Measurements from ENCODE around the gene FXYD3.
"Not testable (repeated sequence)": the region's sequence is repeated elsewhere in the genome, so short reads cannot be mapped to it uniquely, and the experiment has no call there.

Gene FXYD3

GRCh38 chr19:35151273-35152065 is 35.8 kb downstream of the FXYD3 start:
- no peak for ATAC-seq
- TF ChIP-seq ARNTL (CRISPR knock-in tag; IDR thresholded peaks at IDR 0.05; ENCODE audit: borderline replicate concordance, low read depth) (no peak), ZC3H10 (CRISPR knock-in tag; IDR thresholded peaks at IDR 0.05) (no peak), CREB5 (CRISPR knock-in tag; IDR thresholded peaks at IDR 0.05; ENCODE audit: low read depth) (no peak), GLIS3 (CRISPR knock-in tag; IDR thresholded peaks at IDR 0.05) (no peak), RARB (CRISPR knock-in tag; IDR thresholded peaks at IDR 0.05) (no peak), ZNF8 (CRISPR knock-in tag; IDR thresholded peaks at IDR 0.05) (no peak), PPARA (CRISPR knock-in tag; IDR thresholded peaks at IDR 0.05; ENCODE audit: borderline replicate concordance) (no peak), BACH2 (CRISPR knock-in tag; IDR thresholded peaks at IDR 0.05; ENCODE audit: borderline replicate concordance) (no peak)

GRCh38 chr19:35153129-35153522 is 37.5 kb downstream of the FXYD3 start:
- ATAC-seq, result not testable (repeated sequence)

GRCh38 chr19:35153701-35154524 is 38.3 kb downstream of the FXYD3 start:
- TF ChIP-seq TOX (CRISPR knock-in tag; IDR thresholded peaks at IDR 0.05; ENCODE audit: borderline replicate concordance), result no peak
- TF ChIP-seq ZNF8 (CRISPR knock-in tag; IDR thresholded peaks at IDR 0.05), result no peak
- no peak for TF ChIP-seq TSHZ2 (CRISPR knock-in tag; IDR thresholded peaks at IDR 0.05)
- no peak for TF ChIP-seq ISL1 (CRISPR knock-in tag; IDR thresholded peaks at IDR 0.05)
- no peak for TF ChIP-seq ZNF70 (CRISPR knock-in tag; IDR thresholded peaks at IDR 0.05)
- no peak for TF ChIP-seq ARNTL (CRISPR knock-in tag; IDR thresholded peaks at IDR 0.05; ENCODE audit: borderline replicate concordance, low read depth)
- TF ChIP-seq POU6F1 (CRISPR knock-in tag; IDR thresholded peaks at IDR 0.05; ENCODE audit: borderline replicate concordance, low read depth), result no peak
- TF ChIP-seq PPARA (CRISPR knock-in tag; IDR thresholded peaks at IDR 0.05; ENCODE audit: borderline replicate concordance), result no peak
- TF ChIP-seq ZFP30 (CRISPR knock-in tag; IDR thresholded peaks at IDR 0.05), result no peak
- no peak for TF ChIP-seq RARB (CRISPR knock-in tag; IDR thresholded peaks at IDR 0.05)
- TF ChIP-seq OSR1 (CRISPR knock-in tag; IDR thresholded peaks at IDR 0.05), result no peak
- TF ChIP-seq CSRNP3 (CRISPR knock-in tag; IDR thresholded peaks at IDR 0.05), result no peak
- TF ChIP-seq PATZ1 (CRISPR knock-in tag; IDR thresholded peaks at IDR 0.05; ENCODE audit: borderline replicate concordance), result no peak
- ATAC-seq, result peak; percentile 78

All from SK-N-SH treated with all-trans-retinoic acid at 6 μM for 48 hours (cell line).